Measurements from ENCODE around the gene SENP3. TPM values are rescaled to one million over a fixed set of nuclear protein-coding genes. Genes with fewer than 3 reads are reported as not detected.

SENP3 gene
- total RNA-seq, 1 experiment from 2014 or later: 30.2 TPM

DNA sequence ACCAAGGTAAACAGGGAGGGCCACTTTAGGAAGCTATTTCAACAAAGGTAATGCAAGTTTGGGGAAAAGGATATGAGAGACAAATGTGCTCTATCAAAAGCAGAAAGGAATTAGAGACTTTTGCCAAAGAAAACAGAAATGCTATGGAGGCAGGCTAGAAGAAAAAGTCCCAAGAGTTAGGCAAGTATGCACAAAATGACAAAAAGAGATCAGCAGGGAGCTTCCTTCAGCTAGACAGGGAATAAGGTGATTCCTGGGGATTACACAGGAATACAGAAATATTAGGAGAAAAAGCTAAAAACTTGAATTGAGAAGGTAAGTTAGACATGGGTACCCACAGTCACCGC, 50.5 kb downstream of the SENP3 start:
- TF ChIP-seq, protein P1, sequence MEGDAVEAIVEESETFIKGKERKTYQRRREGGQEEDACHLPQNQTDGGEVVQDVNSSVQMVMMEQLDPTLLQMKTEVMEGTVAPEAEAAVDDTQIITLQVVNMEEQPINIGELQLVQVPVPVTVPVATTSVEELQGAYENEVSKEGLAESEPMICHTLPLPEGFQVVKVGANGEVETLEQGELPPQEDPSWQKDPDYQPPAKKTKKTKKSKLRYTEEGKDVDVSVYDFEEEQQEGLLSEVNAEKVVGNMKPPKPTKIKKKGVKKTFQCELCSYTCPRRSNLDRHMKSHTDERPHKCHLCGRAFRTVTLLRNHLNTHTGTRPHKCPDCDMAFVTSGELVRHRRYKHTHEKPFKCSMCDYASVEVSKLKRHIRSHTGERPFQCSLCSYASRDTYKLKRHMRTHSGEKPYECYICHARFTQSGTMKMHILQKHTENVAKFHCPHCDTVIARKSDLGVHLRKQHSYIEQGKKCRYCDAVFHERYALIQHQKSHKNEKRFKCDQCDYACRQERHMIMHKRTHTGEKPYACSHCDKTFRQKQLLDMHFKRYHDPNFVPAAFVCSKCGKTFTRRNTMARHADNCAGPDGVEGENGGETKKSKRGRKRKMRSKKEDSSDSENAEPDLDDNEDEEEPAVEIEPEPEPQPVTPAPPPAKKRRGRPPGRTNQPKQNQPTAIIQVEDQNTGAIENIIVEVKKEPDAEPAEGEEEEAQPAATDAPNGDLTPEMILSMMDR (IDR thresholded peaks at IDR 0.05; ENCODE audit: insufficient read depth in 1 of 2, low read depth in 1 of 2, low read length in 1 of 2, severe bottlenecking in 1 of 2, unreplicated experiment in 1 of 2): no peak
- peak overlapping the region; percentile 30 for H3K27ac Mint-ChIP-seq (ENCODE audit: unreplicated experiment)

DNA sequence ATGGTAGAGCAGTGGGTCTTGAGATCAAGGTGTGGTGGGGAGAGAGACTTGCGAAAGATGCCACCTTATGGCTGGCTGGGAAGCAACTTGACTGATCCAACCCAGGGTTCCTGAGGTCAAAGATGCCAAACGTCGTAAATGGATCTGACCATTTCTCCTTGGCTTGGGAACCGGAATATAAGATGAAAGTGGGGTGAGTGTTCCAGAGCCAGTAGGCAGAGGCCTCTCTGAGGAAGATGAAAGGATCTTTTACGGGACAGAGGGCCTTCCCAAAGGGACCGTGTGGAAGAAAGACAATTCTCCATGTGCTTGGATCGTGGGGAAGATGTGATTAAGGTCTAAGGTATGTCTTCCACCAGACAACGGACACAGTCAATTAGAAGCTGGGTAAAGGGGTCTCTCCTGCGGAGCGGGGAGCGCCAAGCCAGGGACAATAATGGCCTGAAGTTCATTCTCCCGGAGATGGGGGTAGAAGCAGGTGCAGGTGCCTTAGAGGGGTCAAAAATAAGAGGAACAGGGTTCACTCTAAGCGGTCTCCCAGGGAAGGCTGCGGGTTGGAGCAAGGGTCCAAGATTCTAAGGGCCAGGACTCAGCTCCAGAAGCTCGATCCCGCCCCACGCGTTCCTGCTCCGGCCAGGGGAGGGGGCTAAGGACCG, 52.2 kb downstream of the SENP3 start:
- Mint-ChIP-seq H3K4me3 (ENCODE audit: unreplicated experiment) (peak overlapping the region; percentile 98), H3K4me1 (ENCODE audit: low read depth, unreplicated experiment) (peaks cover 20% of the 10 kb centered on the region), H3K27ac (ENCODE audit: unreplicated experiment) (peak overlapping the region; percentile 94), H3K9me3 (ENCODE audit: unreplicated experiment) (no peaks in the 10 kb centered on the region), H3K36me3 (ENCODE audit: insufficient read depth, unreplicated experiment) (peaks cover 25% of the 10 kb centered on the region), H3K27me3 (ENCODE audit: insufficient read depth, unreplicated experiment) (no peaks in the 10 kb centered on the region)
- Histone ChIP-seq H3K4me1 (no peaks in the 10 kb centered on the region), H3K36me3 (ENCODE audit: control insufficient read depth, insufficient read depth, low read length) (no peaks in the 10 kb centered on the region), H3K9me3 (no peaks in the 10 kb centered on the region), H3K27me3 (replicated peaks; ENCODE audit: control insufficient read depth, insufficient read depth, low read length) (no peaks in the 10 kb centered on the region), H3K4me3 (ENCODE audit: low read depth, low read length) (peak overlapping the region; percentile 57)
- BruUV-seq (replicated peaks): TSS peak; percentile 34
- no peak for DNase-seq
- ChIA-PET CTCF (interaction anchor here (0.7 to 2.3 kb wide), 4 partner anchors 11 to 43 kb away, joined by 4 to 9 read pairs (median 4); partner anchors contain the start of gene SAT2), POLR2A (interaction anchor here (0.7 to 2.3 kb wide), 3 partner anchors 30 to 74 kb away, joined by 3 to 17 read pairs (median 11); partner anchors contain the start of genes MPDU1, TP53 and WRAP53)
- TF ChIP-seq, protein P1 (IDR thresholded peaks at IDR 0.05; ENCODE audit: insufficient read depth in 1 of 2, low read depth in 1 of 2, low read length in 1 of 2, severe bottlenecking in 1 of 2, unreplicated experiment in 1 of 2): no peak
- intact Hi-C loops (cut with micrococcal nuclease; ENCODE audit: unreplicated experiment): loop anchor here (2.0 kb wide), 1 partner anchor 41 kb away; no protein-coding TSS in a partner anchor

More for the DNA sequence above, 50.5 kb downstream of the SENP3 start:
- CTCF ChIA-PET: no interaction called here
- Mint-ChIP-seq H3K27me3 (ENCODE audit: insufficient read depth, unreplicated experiment) (no peaks in the 10 kb centered on the region), H3K4me1 (ENCODE audit: low read depth, unreplicated experiment) (peaks cover 20% of the 10 kb centered on the region), H3K4me3 (ENCODE audit: unreplicated experiment) (peak overlapping the region; percentile 98), H3K36me3 (ENCODE audit: insufficient read depth, unreplicated experiment) (peaks cover 31% of the 10 kb centered on the region), H3K9me3 (ENCODE audit: unreplicated experiment) (no peaks in the 10 kb centered on the region)
- BruUV-seq (replicated peaks): no TSS peak
- Histone ChIP-seq H3K4me1 (no peaks in the 10 kb centered on the region), H3K36me3 (ENCODE audit: control insufficient read depth, insufficient read depth, low read length) (no peaks in the 10 kb centered on the region), H3K4me3 (ENCODE audit: low read depth, low read length) (no peak overlapping the region), H3K9me3 (no peaks in the 10 kb centered on the region), H3K27me3 (replicated peaks; ENCODE audit: control insufficient read depth, insufficient read depth, low read length) (no peaks in the 10 kb centered on the region)
- POLR2A ChIA-PET: interaction anchor here (0.5 kb wide), 1 partner anchor 74 kb away, joined by 3 read pairs; no protein-coding TSS in a partner anchor
- no peak for DNase-seq
- intact Hi-C loops (cut with micrococcal nuclease; ENCODE audit: unreplicated experiment): no loop called here

DNA sequence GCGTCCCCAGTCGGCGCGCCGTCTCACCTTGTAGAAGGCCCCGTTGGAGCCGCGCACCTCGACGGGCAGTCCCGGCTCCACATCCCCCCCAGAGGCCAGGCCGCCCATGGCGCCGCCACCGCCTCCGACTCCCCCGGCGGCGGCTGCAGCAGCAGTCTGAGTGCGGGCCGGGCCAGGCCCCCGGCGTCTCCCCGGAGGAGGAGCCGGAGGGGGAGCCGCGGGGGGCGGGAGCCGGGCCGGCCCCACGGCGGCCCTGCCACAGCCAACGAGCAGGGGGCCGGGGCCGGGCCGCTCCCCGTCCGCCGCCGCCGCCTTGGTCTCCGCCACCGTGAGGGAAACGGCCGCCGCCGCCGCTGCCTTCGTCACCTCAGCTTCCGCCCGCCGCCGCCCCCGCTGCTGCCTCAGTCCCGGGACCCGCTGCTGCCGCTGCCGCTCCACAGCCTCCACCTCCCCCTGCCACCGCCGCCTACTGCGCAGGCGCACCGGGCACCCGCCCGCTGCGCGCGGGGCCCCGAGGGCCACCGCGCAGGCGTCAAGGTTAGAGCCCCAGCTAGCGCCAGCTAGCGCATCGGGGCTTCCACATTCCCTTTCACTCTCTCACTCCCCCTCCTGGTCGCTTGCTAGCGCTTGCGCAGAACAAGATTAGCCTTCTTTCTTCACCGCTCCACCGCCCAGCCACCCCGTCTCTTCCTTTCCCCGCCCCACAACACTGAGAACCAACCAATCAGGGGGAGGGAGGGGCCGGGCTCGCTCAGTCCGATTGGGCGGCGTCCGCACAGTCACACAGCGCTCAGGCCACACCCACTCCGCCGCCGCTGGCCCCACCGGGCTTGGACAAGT, 52.9 kb downstream of the SENP3 start, which contains the start of gene FXR2:
TSS of gene FXR2 (minus strand) at position 473 of the 840 bp plus-strand sequence. CDS start at position 108, 365 bp downstream.
- BruUV-seq (replicated peaks): no TSS peak
- H3K36me3 ChIP-seq (ENCODE audit: control insufficient read depth, insufficient read depth, low read length): no peaks in the 10 kb centered on the region
- CTCF ChIA-PET: interaction anchor here (0.6 to 2.3 kb wide), 12 partner anchors 10 to 230 kb away, joined by 3 to 9 read pairs (median 4); partner anchors contain the start of genes ATP1B2, MPDU1, SAT2 and TP53
- DNase-seq: peak; percentile 96 to 97
- H3K4me1 ChIP-seq: no peaks in the 10 kb centered on the region
- peak within 1 kb of the TSS; percentile 94 for H3K27ac Mint-ChIP-seq (ENCODE audit: unreplicated experiment)
- H3K27me3 ChIP-seq (replicated peaks; ENCODE audit: control insufficient read depth, insufficient read depth, low read length): no peaks in the 10 kb centered on the region
- H3K4me1 Mint-ChIP-seq (ENCODE audit: low read depth, unreplicated experiment): peaks cover 20% of the 10 kb centered on the region
- H3K4me3 ChIP-seq (ENCODE audit: low read depth, low read length): peak within 1 kb of the TSS; percentile 57
- POLR2A ChIA-PET: interaction anchor here (0.6 to 2.3 kb wide), 11 partner anchors 13 to 304 kb away, joined by 3 to 17 read pairs (median 4); partner anchors contain the start of genes ATP1B2, MPDU1, NAA38 and SAT2
- H3K36me3 Mint-ChIP-seq (ENCODE audit: insufficient read depth, unreplicated experiment): peaks cover 20% of the 10 kb centered on the region
- H3K9me3 ChIP-seq: no peaks in the 10 kb centered on the region
- H3K27me3 Mint-ChIP-seq (ENCODE audit: insufficient read depth, unreplicated experiment): no peaks in the 10 kb centered on the region
- peak within 1 kb of the TSS; percentile 98 for H3K4me3 Mint-ChIP-seq (ENCODE audit: unreplicated experiment)
- H3K9me3 Mint-ChIP-seq (ENCODE audit: unreplicated experiment): no peaks in the 10 kb centered on the region
- TF ChIP-seq, protein P1 (IDR thresholded peaks at IDR 0.05; ENCODE audit: insufficient read depth in 1 of 2, low read depth in 1 of 2, low read length in 1 of 2, severe bottlenecking in 1 of 2, unreplicated experiment in 1 of 2): peak; percentile 24 to 49
- intact Hi-C loops (cut with micrococcal nuclease; ENCODE audit: unreplicated experiment): loop anchor here (2.0 to 5.0 kb wide), 2 partner anchors 42 to 223 kb away; no protein-coding TSS in a partner anchor

Measured in Caco-2 (cell line).